Sigmoid colon (tissue), 7 donors: ENCODE measurements around the gene LRCH4. TPM values are rescaled to one million over a fixed set of nuclear protein-coding genes. Genes with fewer than 3 reads are reported as not detected.

ENCODE experiments used
- DNase-seq: peaks from one replicate; pipeline ENCODE4 v3.0.0-alpha.2; 2019
- H3K27ac ChIP-seq, 4 donors: fragments of 200-600 bp; sonication (generic); one replicate each; pipeline ENCODE4 v1.5.1; 2016 to 2019; ENCODE audit warnings: mild to moderate bottlenecking in 1 of 4
- H3K27me3 ChIP-seq, 3 donors: fragments of 200-600 bp; sonication (generic); one replicate each; pipeline ENCODE4 v1.5.1; 2019; ENCODE audit warnings: mild to moderate bottlenecking in 1 of 3
- H3K36me3 ChIP-seq, 4 donors: fragments of 200-600 bp; sonication (generic); one replicate each; pipeline ENCODE4 v1.5.1; 2016 to 2019
- H3K4me1 ChIP-seq, 4 donors: fragments of 200-600 bp; sonication (generic); one replicate each; pipeline ENCODE4 v1.5.1; 2017 to 2019
- H3K4me3 ChIP-seq, 4 donors: fragments of 200-600 bp; sonication (generic); one replicate each; pipeline ENCODE4 v1.5.1; 2017 to 2019; ENCODE audit warnings: mild to moderate bottlenecking in 2 of 4, moderate library complexity in 1 of 4
- H3K9me3 ChIP-seq, 4 donors: fragments of 200-600 bp in 3 of 4; sonication (generic) in 3 of 4; one replicate each; pipeline versions ENCODE4 v1.5.1 to v1.6.1; 2013 to 2019
- EP300 ChIP-seq, 4 donors: sonication (generic); formaldehyde crosslinking; IDR thresholded peaks; one replicate each; pipeline ENCODE4 v1.6.1; 2017; ENCODE audit warnings: antibody characterized with exemption in 4 of 4
- POLR2A ChIP-seq, 2 donors: fragments of 450-650 bp; IDR thresholded peaks; one replicate each; pipeline ENCODE4 v1.6.1; 2016; ENCODE audit warnings: antibody characterized with exemption in 2 of 2, mild to moderate bottlenecking in 2 of 2, moderate library complexity in 2 of 2
- POLR2AphosphoS5 ChIP-seq, 4 donors: sonication (generic); formaldehyde crosslinking; IDR thresholded peaks; one replicate each; pipeline ENCODE4 v1.6.1; 2017; ENCODE audit warnings: antibody characterized with exemption in 4 of 4
- WGBS, 2 donors: extraction: QIAGEN DNeasy Blood & Tissue Kit; methylation state at CpG; one replicate each; pipeline ENCODE4 v1.1.7; 2013; 5-methylcytosine and 5-hydroxymethylcytosine counted together
- intact Hi-C: fragments of 100-400 bp; cut with DNase I; formaldehyde crosslinking; loops from one replicate; pipeline ENCODE4 v1.15.1; 2023
- polyA plus RNA-seq, 3 donors: library from polyadenylated mRNA; stranded (reverse); fragments of 200-250 nt; gene quantifications; one replicate each; pipeline ENCODE4 v1.2.3, GENCODE V29; 2013
- total RNA-seq, 4 donors: library from RNA; depleted of rRNA; stranded (reverse); fragments of >200 nt; gene quantifications; one replicate each; pipeline ENCODE4 v1.1.0, GENCODE V29; 2016
- TF ChIP-seq, protein P1 (sequence below), 4 experiments: fragments of 450-650 bp in 3 of 4; fragments of 200-600 bp in 1 of 4; IDR thresholded peaks; one replicate each; pipeline ENCODE4 v1.5.1; 2016 to 2019; ENCODE audit warnings: antibody characterized with exemption in 4 of 4, mild to moderate bottlenecking in 3 of 4, moderate library complexity in 2 of 4
- donor health status: healthy with polysubstance abuse.
- donor health status: Bipolar disorder and iron deficiency.
- donor health status: healthy.

Gene LRCH4
- total and polyA plus RNA-seq, 7 donors: 28.2 to 92.3 (median 40.7) TPM

GRCh38 chr7:100580466-100581283 is 5.3 kb downstream of the LRCH4 start:
- DNase-seq: no peak
- Histone ChIP-seq H3K27ac (no peak overlapping the region), H3K36me3 (peaks cover 50 to 74% (median 56%) of the 10 kb centered on the region in 4 donors), H3K4me1 (peaks cover 0 to 33% (median 28%) of the 10 kb centered on the region in 4 donors), H3K27me3 (no peaks in the 10 kb centered on the region), H3K4me3 (no peak overlapping the region), H3K9me3 (no peaks in the 10 kb centered on the region)
- intact Hi-C loops: loop anchor here (10.0 kb wide), 1 partner anchor 274 kb away; the partner anchor contains the start of gene SLC12A9
- 86 to 90% methylated on average over 11 of the region's 11 CpGs for WGBS, 2 donors
- TF ChIP-seq, protein P1, sequence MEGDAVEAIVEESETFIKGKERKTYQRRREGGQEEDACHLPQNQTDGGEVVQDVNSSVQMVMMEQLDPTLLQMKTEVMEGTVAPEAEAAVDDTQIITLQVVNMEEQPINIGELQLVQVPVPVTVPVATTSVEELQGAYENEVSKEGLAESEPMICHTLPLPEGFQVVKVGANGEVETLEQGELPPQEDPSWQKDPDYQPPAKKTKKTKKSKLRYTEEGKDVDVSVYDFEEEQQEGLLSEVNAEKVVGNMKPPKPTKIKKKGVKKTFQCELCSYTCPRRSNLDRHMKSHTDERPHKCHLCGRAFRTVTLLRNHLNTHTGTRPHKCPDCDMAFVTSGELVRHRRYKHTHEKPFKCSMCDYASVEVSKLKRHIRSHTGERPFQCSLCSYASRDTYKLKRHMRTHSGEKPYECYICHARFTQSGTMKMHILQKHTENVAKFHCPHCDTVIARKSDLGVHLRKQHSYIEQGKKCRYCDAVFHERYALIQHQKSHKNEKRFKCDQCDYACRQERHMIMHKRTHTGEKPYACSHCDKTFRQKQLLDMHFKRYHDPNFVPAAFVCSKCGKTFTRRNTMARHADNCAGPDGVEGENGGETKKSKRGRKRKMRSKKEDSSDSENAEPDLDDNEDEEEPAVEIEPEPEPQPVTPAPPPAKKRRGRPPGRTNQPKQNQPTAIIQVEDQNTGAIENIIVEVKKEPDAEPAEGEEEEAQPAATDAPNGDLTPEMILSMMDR (IDR thresholded peaks at IDR 0.05): no peak
- TF ChIP-seq POLR2AphosphoS5 (IDR thresholded peaks at IDR 0.05): no peak
- TF ChIP-seq EP300 (IDR thresholded peaks at IDR 0.05): no peak
- TF ChIP-seq POLR2A (IDR thresholded peaks at IDR 0.05): no peak

DNA sequence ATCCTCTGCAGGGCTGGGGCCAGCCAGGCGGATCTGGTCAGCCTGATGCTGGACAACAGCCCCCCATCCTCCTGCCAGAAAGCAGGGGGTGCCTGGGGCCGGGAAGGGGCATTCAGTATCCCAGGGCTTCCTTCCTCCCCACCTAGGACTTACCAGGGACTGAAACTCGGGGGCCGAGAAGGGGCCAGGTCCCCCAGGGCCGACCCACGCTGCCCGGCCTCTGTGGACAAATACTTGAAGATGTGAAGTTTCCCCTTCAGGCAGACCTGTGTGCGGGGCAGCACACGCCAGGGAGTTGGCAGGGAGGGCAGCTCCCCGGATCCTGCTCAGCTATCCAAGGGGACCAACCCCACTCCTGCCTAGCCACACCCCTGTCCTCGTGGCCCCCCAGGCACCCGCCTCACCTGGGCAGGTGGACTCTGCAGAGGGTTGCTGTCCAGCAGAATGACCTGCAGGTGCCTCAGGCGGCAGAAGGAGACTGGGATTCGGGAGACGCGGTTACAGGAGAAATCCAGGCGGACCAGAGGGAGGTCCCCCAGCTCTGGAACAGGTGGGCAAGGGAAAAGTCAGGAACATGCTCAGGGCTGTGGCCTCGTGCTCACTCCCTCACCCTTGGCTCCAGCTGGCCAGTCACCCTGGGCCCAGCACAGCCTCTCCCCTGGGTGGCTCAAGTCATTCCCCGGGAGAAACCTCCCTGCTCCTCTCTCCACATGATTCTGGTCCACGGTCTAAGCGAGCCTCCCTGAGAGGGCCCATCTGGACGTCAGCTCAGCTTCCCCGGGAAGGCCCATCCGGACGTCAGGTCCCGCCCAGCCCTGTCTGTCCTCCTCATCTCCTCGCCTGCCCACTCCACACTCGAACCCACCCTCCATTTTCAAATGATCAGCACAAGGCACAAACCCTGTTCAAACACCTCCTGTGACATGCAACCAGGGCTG is 7.4 kb downstream of the LRCH4 start:
- H3K4me1 ChIP-seq: peaks cover 0 to 13% (median 9%) of the 10 kb centered on the region in 4 donors
- no peaks in the 10 kb centered on the region for H3K9me3 ChIP-seq
- 92 to 94% methylated on average over 28 of the region's 28 CpGs for WGBS, 2 donors
- peaks cover 0 to 18% (median 0%) of the 10 kb centered on the region in 3 donors for H3K27me3 ChIP-seq
- H3K36me3 ChIP-seq: peaks cover 51 to 93% (median 73%) of the 10 kb centered on the region in 4 donors
- no peak for TF ChIP-seq EP300 (IDR thresholded peaks at IDR 0.05)
- no peak for TF ChIP-seq POLR2AphosphoS5 (IDR thresholded peaks at IDR 0.05)
- TF ChIP-seq, protein P1 (IDR thresholded peaks at IDR 0.05): no peak
- TF ChIP-seq POLR2A (IDR thresholded peaks at IDR 0.05): no peak
- H3K27ac ChIP-seq: no peak overlapping the region
- DNase-seq: peak; percentile 58
- intact Hi-C loops: no loop called here
- no peak overlapping the region for H3K4me3 ChIP-seq

- WGBS, 2 donors: 92 to 95% methylated on average over 14 of the region's 14 CpGs
- TF ChIP-seq POLR2AphosphoS5 (IDR thresholded peaks at IDR 0.05): no peak
- TF ChIP-seq POLR2A (IDR thresholded peaks at IDR 0.05): no peak
- TF ChIP-seq, protein P1 (IDR thresholded peaks at IDR 0.05): no peak
- no peak for TF ChIP-seq EP300 (IDR thresholded peaks at IDR 0.05)
- no peaks in the 10 kb centered on the region for H3K9me3 ChIP-seq
- no peak overlapping the region for H3K27ac ChIP-seq
- peaks cover 0 to 3% (median under 1%) of the 10 kb centered on the region in 4 donors for H3K4me1 ChIP-seq
- no peak overlapping the region for H3K4me3 ChIP-seq
- intact Hi-C loops: no loop called here
- DNase-seq: peak; percentile 57
- peaks cover 0 to 27% (median 0%) of the 10 kb centered on the region in 3 donors for H3K27me3 ChIP-seq
- peaks cover 50 to 88% (median 73%) of the 10 kb centered on the region in 4 donors for H3K36me3 ChIP-seq
These were observed 8.4 kb downstream of the LRCH4 start for GRCh38 chr7:100577507-100577906.

DNA sequence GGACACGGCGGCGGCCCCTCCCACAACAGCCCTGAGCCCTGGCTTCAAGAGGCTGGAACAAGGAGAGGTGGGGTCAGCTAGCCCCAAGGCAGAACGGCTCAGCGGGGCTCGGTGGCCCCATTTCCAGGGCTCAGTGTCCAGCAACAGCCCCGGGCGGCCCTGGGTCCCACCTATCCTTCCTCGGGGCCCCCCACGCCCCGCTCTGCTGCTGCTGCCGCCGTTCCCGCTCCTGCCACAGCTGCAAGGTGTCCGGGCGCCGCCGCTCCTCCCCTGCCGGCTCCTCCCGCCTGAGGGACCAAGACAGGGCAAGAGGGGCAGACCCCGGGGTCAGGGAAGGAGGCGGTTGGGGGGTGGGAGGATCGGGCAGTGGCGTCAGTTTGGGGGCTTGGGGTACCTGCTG is 8.8 kb downstream of the LRCH4 start:
- intact Hi-C loops: no loop called here
- Histone ChIP-seq H3K9me3 (no peaks in the 10 kb centered on the region), H3K27me3 (peaks cover 0 to 31% (median 0%) of the 10 kb centered on the region in 3 donors), H3K27ac (no peak overlapping the region), H3K36me3 (peaks cover 46 to 86% (median 71%) of the 10 kb centered on the region in 4 donors), H3K4me3 (no peak overlapping the region), H3K4me1 (no peaks in the 10 kb centered on the region)
- peak; percentile 54 for DNase-seq
- 95% methylated on average over 24 of the region's 24 CpGs for WGBS, 2 donors
- TF ChIP-seq, protein P1 (IDR thresholded peaks at IDR 0.05): no peak
- TF ChIP-seq EP300 (IDR thresholded peaks at IDR 0.05) (no peak), POLR2AphosphoS5 (IDR thresholded peaks at IDR 0.05) (no peak), POLR2A (IDR thresholded peaks at IDR 0.05) (no peak)
